AG09309 (cell line): ENCODE data around the gene ZNF148.

Source experiments
- DNase-seq: peaks from one replicate; pipeline ENCODE4 v3.0.0-alpha.2; 2010; ENCODE audit warnings: low read depth
- H3K4me3 ChIP-seq: 2 replicates; pipeline ENCODE4 v1.5.1; 2011; ENCODE audit warnings: mild to moderate bottlenecking, low read depth, low read length, moderate library complexity; ENCODE audit not compliant: control insufficient read depth
- CTCF ChIP-seq: IDR thresholded peaks from 2 replicates; pipeline ENCODE4 v1.5.1; 2011; ENCODE audit warnings: mild to moderate bottlenecking, low read depth, low read length, inconsistent platforms; ENCODE audit not compliant: insufficient read depth, control insufficient read depth; ENCODE audit errors: missing control alignments

Gene ZNF148

DNA sequence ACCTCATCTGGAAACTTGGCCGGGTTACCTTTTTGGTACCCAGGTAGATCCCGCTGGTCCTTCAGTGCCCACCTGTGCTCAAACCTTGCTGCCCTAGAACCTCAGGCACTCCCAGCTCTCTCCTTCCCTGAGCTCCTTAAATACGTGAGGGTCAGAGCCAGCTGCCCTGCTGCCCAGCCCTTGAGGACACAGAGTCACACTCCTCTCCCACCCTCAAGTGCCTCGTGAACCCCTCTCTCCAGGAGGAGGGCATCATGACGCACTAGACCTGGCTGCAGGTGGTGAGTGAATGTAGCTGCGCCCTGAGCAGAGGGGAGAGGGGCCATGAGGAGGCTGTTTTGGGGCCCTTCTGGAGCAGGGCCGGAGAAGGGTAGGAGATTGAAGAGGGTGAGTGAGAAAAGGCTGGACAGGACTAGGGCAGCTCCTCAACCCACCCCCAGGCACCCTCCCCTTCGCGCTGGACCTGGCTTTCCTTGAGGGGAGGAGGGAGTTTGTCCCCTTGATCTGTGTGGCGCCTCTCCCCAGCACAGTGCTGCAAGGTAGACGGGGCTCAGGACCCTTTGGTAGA is 163.5 kb downstream of the ZNF148 start:
- no peak overlapping the region for H3K4me3 ChIP-seq
- no peak for DNase-seq
- TF ChIP-seq CTCF = no peak

DNA sequence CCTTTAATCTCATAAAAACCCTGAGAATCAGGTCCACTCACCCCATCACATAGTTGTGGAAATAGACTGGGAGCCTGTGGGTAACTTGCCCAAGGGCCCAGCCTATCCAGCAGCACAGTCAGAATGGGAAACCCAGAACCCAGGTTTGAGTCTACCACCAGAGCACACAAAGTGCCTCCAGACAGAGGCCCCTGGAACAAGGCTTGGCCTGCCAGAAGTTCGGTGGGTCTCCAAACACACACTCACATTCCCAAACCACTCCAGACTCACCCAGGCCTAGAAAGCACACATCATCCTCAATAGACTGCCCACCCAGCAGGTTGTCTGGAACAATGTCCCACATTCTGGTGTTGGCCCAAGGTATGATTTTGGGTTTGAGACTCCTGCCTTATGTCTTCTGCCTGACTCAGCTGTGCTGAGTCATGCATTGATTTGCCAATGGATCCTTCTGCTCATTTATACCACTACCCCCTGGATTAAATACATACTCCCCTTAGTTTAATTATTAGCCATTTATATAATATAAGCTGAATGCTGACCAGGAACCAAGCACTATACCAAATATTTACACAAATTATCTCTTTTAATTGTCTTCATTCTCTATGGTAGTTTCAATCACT is 167.1 kb downstream of the ZNF148 start:
- no peak for DNase-seq
- no peak overlapping the region for H3K4me3 ChIP-seq
- TF ChIP-seq CTCF = no peak

DNA sequence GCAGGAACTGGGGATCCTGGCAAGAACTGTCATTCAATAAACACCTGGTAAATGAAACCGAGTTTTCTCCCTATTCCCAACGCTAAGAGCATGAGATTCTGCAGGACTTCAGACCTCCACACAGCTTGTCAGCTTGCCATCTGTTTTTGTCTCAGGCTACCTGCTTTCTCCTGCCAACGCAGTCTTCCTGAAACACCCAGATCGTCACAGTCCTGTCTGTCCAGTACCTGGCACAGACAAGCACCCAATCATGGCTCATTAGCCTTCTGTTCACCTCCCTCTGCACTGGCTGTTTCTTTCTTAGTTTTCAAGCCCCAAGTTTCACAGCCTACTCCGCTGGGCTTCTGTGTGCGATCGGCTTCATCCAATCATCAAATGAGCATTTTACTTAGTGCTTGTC is 167.6 kb downstream of the ZNF148 start:
- no peak for DNase-seq
- no peak overlapping the region for H3K4me3 ChIP-seq
- no peak for TF ChIP-seq CTCF

- no peak for TF ChIP-seq CTCF
- no peak overlapping the region for H3K4me3 ChIP-seq
- no peak for DNase-seq
Observed at GRCh38 chr3:125206934-125207333, 168.2 kb downstream of the ZNF148 start.

GRCh38 chr3:125203731-125204130 is 171.4 kb downstream of the ZNF148 start:
- no peak for DNase-seq

GRCh38 chr3:125202197-125202596 is 172.9 kb downstream of the ZNF148 start:
- no peak for DNase-seq
- TF ChIP-seq CTCF = peak; percentile 7
- H3K4me3 ChIP-seq = no peak overlapping the region

More at GRCh38 chr3:125203731-125204130, 171.4 kb downstream of the ZNF148 start:
- H3K4me3 ChIP-seq = no peak overlapping the region
- TF ChIP-seq CTCF = no peak
